GM20000 (cell line): ENCODE measurements around the gene CCDC121.
"Not testable (repeated sequence)": the region's sequence is repeated elsewhere in the genome, so short reads cannot be mapped to it uniquely, and the experiment has no call there.

ENCODE experiments used
- DNase-seq: peaks from one replicate; pipeline ENCODE4 v3.0.0; 2012; ENCODE audit warnings: low spot score
- TF ChIP-seq, protein P1 (sequence below): IDR thresholded peaks from 2 replicates; pipeline ENCODE4 v1.5.1; 2012; ENCODE audit warnings: mild to moderate bottlenecking, control low read depth; ENCODE audit errors: extremely low read depth, missing control alignments

CCDC121 gene

DNA sequence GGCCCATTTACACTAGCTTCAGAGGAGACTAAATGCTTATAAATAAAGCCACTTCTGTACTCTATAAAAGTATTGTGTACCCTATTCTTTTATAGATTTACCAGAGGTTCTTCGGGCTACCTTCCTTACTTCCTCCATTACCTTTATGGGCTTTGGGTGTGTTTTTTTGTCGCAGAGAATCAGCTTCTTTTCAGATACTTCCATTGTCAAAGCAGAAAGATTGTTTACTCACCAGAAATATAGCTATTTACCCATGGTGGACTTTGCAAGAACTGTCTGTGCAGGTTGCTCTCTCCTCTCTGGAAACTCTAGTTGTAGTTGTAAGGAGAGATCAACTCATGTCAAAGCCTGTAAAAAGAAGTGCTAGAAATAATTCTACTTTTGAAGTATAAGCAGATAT lies 14.8 kb downstream of the CCDC121 start:
- no peak for DNase-seq
- TF ChIP-seq, protein P1, sequence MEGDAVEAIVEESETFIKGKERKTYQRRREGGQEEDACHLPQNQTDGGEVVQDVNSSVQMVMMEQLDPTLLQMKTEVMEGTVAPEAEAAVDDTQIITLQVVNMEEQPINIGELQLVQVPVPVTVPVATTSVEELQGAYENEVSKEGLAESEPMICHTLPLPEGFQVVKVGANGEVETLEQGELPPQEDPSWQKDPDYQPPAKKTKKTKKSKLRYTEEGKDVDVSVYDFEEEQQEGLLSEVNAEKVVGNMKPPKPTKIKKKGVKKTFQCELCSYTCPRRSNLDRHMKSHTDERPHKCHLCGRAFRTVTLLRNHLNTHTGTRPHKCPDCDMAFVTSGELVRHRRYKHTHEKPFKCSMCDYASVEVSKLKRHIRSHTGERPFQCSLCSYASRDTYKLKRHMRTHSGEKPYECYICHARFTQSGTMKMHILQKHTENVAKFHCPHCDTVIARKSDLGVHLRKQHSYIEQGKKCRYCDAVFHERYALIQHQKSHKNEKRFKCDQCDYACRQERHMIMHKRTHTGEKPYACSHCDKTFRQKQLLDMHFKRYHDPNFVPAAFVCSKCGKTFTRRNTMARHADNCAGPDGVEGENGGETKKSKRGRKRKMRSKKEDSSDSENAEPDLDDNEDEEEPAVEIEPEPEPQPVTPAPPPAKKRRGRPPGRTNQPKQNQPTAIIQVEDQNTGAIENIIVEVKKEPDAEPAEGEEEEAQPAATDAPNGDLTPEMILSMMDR, result no peak

DNA sequence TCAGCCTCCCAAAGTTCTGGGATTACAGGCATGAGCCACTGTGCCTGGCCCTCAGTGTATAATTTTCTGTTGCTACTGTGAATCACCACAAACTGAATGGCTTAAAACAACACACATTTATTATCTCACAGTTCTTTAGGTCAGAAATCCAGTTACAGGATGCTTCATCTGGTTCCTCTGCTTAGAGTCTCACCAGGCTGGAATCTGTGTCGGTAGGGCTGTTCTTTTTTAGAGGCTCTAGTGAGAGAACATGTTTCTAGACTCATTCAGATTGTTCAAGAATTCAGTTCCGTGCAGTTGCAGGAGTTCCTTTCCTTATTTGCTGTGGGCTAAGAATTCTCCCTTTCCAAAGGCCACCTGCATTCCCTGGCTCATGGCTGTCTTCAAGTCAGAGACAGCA lies 22.2 kb downstream of the CCDC121 start:
- no peak for DNase-seq
- TF ChIP-seq, protein P1, result no peak

DNA sequence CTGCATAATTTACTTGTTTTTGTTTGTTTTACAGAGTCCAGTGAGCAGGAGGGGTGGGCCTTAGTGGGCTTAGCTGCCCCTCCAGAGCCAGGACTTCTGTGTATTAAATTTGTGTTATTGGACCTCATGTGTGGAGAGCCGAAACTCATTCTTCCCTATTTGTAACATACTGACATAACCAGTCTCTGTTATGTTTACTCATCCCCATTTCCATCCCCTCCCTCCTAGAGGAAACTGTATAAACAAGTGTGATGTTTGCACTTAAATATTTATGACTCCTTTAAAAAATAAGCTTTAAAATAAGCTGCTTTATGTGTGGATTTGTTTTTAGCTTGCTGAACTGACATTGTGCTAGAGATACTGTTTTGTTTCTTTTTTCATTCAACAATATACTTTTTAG lies 32.2 kb downstream of the CCDC121 start:
- no peak for DNase-seq
- TF ChIP-seq, protein P1, result no peak

DNA sequence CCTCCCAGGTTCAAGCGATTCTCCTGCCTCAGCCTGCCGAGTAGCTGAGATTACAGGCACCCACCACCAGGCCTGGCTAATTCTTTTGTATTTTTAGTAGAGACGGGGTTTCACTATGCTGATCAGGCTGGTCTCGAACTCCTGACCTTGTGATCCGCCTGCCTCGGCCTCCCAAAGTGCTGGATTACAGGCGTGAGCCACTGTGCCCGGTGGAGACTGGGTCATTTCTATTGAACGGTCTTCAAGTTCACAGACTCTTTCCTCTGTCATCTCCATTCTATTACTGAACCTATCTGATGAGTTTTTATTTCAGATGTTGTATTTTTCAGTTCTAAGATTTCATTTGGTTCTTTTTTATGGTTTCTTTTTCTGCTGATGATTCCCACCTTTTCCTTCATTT lies 33.4 kb downstream of the CCDC121 start:
- not testable (repeated sequence) for DNase-seq

DNA sequence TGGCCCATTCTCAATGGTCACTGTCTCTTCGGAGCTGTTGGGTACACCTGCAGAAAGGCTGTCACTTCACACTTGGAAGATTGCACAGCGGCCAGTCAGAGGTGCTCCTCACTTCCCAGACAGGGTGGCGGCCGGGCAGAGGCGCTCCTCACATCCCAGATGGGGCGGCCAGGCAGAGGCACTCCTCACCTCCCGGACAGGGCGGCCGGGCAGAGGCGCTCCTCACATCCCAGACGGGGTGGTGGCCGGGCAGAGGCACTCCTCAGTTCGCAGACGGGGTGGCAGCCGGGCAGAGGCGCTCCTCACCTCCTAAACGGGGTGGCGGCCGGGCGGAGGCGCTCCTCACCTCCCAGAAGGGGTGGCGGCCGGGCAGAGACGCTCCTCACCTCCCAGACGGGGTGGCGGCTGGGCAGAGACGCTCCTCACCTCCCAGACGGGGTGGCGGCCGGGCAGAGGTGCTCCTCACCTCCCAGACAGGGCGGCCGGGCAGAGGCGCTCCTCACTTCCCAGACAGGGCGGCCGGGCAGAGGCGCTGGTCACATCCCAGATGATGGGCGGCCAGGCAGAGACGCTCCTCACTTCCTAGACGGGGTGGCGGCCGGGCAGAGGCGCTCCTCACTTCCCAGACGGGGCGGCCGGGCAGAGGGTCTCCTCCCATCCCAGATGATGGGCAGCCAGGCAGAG lies 34.6 kb downstream of the CCDC121 start:
- DNase-seq, result not testable (repeated sequence)

DNA sequence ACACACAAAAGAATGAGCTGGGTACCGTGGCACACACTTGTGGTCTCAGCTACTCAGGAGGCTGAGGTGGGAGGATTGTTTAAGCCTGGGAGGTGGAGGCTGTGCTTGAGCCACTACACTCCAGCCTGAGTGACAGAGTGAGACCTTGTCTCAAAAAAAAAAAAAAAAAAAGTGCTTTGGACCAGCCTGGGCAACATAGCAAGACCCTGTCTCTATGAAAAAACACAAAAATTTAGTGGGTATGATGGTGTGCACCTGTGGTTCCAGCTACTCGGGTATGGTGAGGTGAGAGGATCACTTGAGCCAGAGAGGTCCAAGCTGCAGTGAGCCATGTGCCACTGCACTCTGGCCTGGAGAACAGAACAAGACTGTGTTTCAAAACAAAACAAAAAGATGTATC lies 35.6 kb downstream of the CCDC121 start:
- TF ChIP-seq, protein P1, result no peak
- no peak for DNase-seq

DNA sequence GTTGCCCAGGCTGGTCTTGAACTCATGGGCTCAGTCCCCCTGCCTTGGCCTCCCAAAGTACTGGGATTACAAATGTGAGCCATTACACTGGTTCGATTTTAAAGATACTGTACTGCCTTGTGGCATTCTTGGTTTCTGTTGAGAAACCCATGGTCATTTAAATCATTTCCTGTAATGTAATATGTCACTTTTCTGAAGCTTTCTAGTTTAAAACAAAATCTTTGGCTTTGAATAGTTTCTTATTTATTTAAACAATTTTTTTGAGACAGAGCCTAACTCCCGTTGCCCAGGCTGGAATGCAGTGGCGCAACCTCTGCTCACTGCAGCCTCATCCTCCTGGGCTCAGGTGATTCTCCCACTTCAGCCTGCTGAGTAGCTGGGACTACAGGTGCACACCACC lies 37.1 kb downstream of the CCDC121 start:
- DNase-seq, result no peak
- TF ChIP-seq, protein P1, result no peak

DNA sequence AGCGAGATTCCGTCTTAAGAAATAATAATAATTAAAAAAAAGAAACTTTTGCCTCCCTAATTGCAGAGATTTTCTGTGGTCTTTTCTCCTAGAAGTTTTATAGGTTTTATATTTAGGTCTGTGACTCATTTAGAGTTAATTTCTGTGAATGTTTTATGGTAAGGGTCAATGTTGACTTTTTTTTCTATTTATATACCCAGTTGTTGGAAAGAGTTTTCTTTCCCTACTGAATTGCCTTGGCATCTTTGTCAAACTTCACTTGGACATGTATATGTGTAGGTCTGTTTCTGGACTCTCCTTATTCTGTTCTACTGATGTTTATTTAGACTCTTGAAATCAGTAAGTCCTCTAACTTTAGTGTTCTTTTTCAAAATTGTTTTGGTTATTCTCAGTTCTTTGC lies 40.5 kb downstream of the CCDC121 start:
- TF ChIP-seq, protein P1, result no peak
- DNase-seq, result no peak

DNA sequence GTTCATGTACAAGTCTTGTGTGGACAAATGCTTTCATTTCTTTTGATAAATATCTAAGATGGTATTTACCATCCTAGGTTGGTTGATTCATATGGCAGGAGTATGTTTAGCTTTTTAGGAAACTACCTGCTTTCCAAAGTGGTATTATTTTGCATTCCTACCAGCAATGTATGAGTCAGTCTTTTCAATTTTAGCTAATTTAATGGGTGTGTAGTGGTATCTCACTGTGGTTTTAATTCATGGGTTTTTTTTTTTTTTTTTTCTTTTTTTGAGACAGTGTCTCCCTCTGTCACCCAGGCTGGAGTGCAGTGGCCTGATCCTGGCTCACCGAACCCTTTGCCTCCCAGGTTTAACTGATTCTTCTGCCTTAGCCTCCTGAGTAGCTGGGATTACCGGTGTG lies 41.8 kb downstream of the CCDC121 start:
- DNase-seq, result no peak
- TF ChIP-seq, protein P1, result no peak
